NCI-H82 treated with DMSO at 0.1 percent for 48 hours (cell line): ENCODE measurements around the gene ASB2.
A peak's percentile ranks its signal among the peaks of the same experiment; 100 is the strongest.

Experiments used
- DNase-seq: peaks from one replicate; lab custom pipeline; 2025; ENCODE audit not compliant: unreplicated experiment; lab: John Stamatoyannopoulos, UW

Gene ASB2

GRCh38 chr14:93981316-93982229 is 5.2 kb upstream of the ASB2 start:
- DNase-seq: no peak

GRCh38 chr14:93980456-93981201 is 4.3 kb upstream of the ASB2 start:
- DNase-seq: no peak

- no peak for DNase-seq
Observed at GRCh38 chr14:93978735-93979134, 2.4 kb upstream of the ASB2 start.

- no peak for DNase-seq
Observed at GRCh38 chr14:93977790-93978581, 1.6 kb upstream of the ASB2 start.

GRCh38 chr14:93977171-93977570 is 801 bp upstream of the ASB2 start:
- no peak for DNase-seq

- DNase-seq: no peak
Observed at GRCh38 chr14:93975791-93976476, 436 bp downstream of the ASB2 start.

GRCh38 chr14:93974833-93975232 is 1.5 kb downstream of the ASB2 start:
- DNase-seq: no peak

GRCh38 chr14:93974299-93974698 is 2.1 kb downstream of the ASB2 start:
- no peak for DNase-seq

GRCh38 chr14:93973607-93974006 is 2.8 kb downstream of the ASB2 start:
- no peak for DNase-seq

GRCh38 chr14:93972618-93973205 is 3.7 kb downstream of the ASB2 start:
- DNase-seq: no peak

- no peak for DNase-seq
Observed at GRCh38 chr14:93971635-93972027, 4.7 kb downstream of the ASB2 start.

GRCh38 chr14:93970965-93971634 is 5.3 kb downstream of the ASB2 start:
- peak; percentile 48 for DNase-seq

GRCh38 chr14:93970585-93970964 is 5.8 kb downstream of the ASB2 start:
- no peak for DNase-seq

- no peak for DNase-seq
Observed at GRCh38 chr14:93969082-93969828, 7.1 kb downstream of the ASB2 start.

- no peak for DNase-seq
Observed at GRCh38 chr14:93967637-93968250, 8.6 kb downstream of the ASB2 start.

GRCh38 chr14:93965946-93966474 is 10.4 kb downstream of the ASB2 start:
- no peak for DNase-seq

GRCh38 chr14:93965287-93965821 is 11.0 kb downstream of the ASB2 start:
- no peak for DNase-seq

- no peak for DNase-seq
Observed at GRCh38 chr14:93964820-93965286, 11.5 kb downstream of the ASB2 start.
